Hepatocyte (in vitro differentiated cells): ENCODE results near the gene HCLS1. TPM values are rescaled to one million over a fixed set of nuclear protein-coding genes. Genes with fewer than 3 reads are reported as not detected.

Experiments
- DNase-seq: peaks from one replicate; pipeline ENCODE4 v3.0.0-alpha.2; 2016; ENCODE audit warnings: low spot score
- H2AFZ ChIP-seq: fragments of 200-600 bp; sonication (generic); 2 replicates; pipeline ENCODE4 v1.6.0; 2016; ENCODE audit warnings: antibody characterized with exemption, mild to moderate bottlenecking
- H3K27ac ChIP-seq: fragments of 200-600 bp; sonication (generic); 2 replicates; pipeline ENCODE4 v1.5.1; 2016; ENCODE audit warnings: mild to moderate bottlenecking
- H3K27me3 ChIP-seq: fragments of 200-600 bp; sonication (generic); 2 replicates; pipeline ENCODE4 v1.6.1; 2016
- H3K36me3 ChIP-seq: fragments of 200-600 bp; sonication (generic); replicated peaks from 2 replicates; pipeline ENCODE4 v1.5.1; 2016; ENCODE audit warnings: low read depth; ENCODE audit not compliant: insufficient read depth
- H3K4me1 ChIP-seq: fragments of 200-600 bp; sonication (generic); 2 replicates; pipeline ENCODE4 v1.5.1; 2016; ENCODE audit warnings: mild to moderate bottlenecking, moderate library complexity; ENCODE audit not compliant: insufficient read depth
- H3K4me2 ChIP-seq: fragments of 200-600 bp; sonication (generic); 2 replicates; pipeline ENCODE4 v1.6.0; 2016
- H3K4me3 ChIP-seq: fragments of 200-600 bp; sonication (generic); 2 replicates; pipeline ENCODE4 v1.5.1; 2016; ENCODE audit warnings: mild to moderate bottlenecking
- H3K79me2 ChIP-seq: fragments of 200-600 bp; sonication (generic); 2 replicates; pipeline ENCODE4 v1.6.0; 2017; ENCODE audit warnings: mild to moderate bottlenecking
- H3K9me2 ChIP-seq: fragments of 200-600 bp; sonication (generic); replicated peaks from 2 replicates; pipeline ENCODE4 v1.6.0; 2017; ENCODE audit warnings: mild to moderate bottlenecking; ENCODE audit not compliant: insufficient read depth
- H3K9me3 ChIP-seq: fragments of 200-600 bp; sonication (generic); 2 replicates; pipeline ENCODE4 v1.5.1; 2016; ENCODE audit warnings: low read depth, mild to moderate bottlenecking
- H4K20me1 ChIP-seq: fragments of 200-600 bp; sonication (generic); 2 replicates; pipeline ENCODE4 v1.6.0; 2016; ENCODE audit warnings: mild to moderate bottlenecking; ENCODE audit not compliant: insufficient read depth, poor library complexity, severe bottlenecking
- EZH2 ChIP-seq: fragments of 200-600 bp; sonication (generic); IDR thresholded peaks from 2 replicates; pipeline ENCODE4 v1.6.1; 2016; ENCODE audit warnings: antibody characterized with exemption, mild to moderate bottlenecking, borderline replicate concordance
- EZH2phosphoT487 ChIP-seq: fragments of 200-600 bp; sonication (generic); IDR thresholded peaks from one replicate; pipeline ENCODE4 v1.6.1; 2018; ENCODE audit warnings: antibody characterized with exemption, mild to moderate bottlenecking, low read depth, moderate library complexity; ENCODE audit not compliant: unreplicated experiment, severe bottlenecking
- WGBS: methylation state at CpG from one replicate; pipeline ENCODE4 v1.1.6; 2016; ENCODE audit warnings: low lambda C conversion rate; ENCODE audit errors: missing lambda C conversion rate; 5-methylcytosine and 5-hydroxymethylcytosine counted together
- polyA plus RNA-seq: library from polyadenylated mRNA; unstranded; fragments of >200 nt; fragmentation: Nextera tagmentation; extraction: Ambion mirVana; gene quantifications from 2 replicates; pipeline ENCODE4 v1.2.1, GENCODE V29; 2016
- total RNA-seq: library from RNA; depleted of rRNA; stranded (reverse); fragments of >200 nt; gene quantifications from 2 replicates; pipeline ENCODE4 v1.2.3, GENCODE V29; 2014
- TF ChIP-seq, protein P1 (sequence below): fragments of 200-600 bp; sonication (generic); IDR thresholded peaks from 2 replicates; pipeline ENCODE4 v1.5.1; 2016; ENCODE audit warnings: antibody characterized with exemption, mild to moderate bottlenecking; ENCODE audit not compliant: poor library complexity

HCLS1 gene
- total and polyA plus RNA-seq, 2 experiments from 2014 or later: 1.3 TPM; not detected in 1

DNA sequence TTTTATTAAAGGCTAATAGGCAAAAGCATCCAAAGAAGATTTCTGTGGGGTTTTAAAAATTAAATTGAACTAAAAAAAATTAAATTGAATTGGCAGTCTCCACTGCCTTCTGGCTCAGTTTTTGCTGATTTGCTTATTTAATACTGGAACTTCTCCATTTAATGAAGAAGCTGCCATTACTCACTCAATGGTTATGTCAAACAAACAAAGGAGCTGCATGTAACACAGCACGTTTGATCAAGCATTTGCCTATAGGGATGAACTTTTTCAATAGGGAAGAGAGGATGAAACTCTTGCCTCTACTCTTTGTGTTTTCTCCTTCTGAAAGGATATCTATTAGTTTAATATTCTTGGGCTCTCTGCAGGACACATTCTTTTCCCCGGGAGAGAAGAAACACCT lies 4.8 kb upstream of the HCLS1 start:
- no peak overlapping the region for H3K4me3 ChIP-seq
- H3K9me2 ChIP-seq: no peaks in the 10 kb centered on the region
- TF ChIP-seq EZH2 (no peak), EZH2phosphoT487 (no peak)
- TF ChIP-seq, protein P1, sequence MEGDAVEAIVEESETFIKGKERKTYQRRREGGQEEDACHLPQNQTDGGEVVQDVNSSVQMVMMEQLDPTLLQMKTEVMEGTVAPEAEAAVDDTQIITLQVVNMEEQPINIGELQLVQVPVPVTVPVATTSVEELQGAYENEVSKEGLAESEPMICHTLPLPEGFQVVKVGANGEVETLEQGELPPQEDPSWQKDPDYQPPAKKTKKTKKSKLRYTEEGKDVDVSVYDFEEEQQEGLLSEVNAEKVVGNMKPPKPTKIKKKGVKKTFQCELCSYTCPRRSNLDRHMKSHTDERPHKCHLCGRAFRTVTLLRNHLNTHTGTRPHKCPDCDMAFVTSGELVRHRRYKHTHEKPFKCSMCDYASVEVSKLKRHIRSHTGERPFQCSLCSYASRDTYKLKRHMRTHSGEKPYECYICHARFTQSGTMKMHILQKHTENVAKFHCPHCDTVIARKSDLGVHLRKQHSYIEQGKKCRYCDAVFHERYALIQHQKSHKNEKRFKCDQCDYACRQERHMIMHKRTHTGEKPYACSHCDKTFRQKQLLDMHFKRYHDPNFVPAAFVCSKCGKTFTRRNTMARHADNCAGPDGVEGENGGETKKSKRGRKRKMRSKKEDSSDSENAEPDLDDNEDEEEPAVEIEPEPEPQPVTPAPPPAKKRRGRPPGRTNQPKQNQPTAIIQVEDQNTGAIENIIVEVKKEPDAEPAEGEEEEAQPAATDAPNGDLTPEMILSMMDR: no peak
- H3K36me3 ChIP-seq: peaks cover 4% of the 10 kb centered on the region
- no peak for DNase-seq
- H3K9me3 ChIP-seq: no peaks in the 10 kb centered on the region
- no peaks in the 10 kb centered on the region for H3K27me3 ChIP-seq
- no peaks in the 10 kb centered on the region for H4K20me1 ChIP-seq
- no peaks in the 10 kb centered on the region for H3K4me1 ChIP-seq
- H3K27ac ChIP-seq: no peak overlapping the region
- H3K79me2 ChIP-seq: no peaks in the 10 kb centered on the region
- H3K4me2 ChIP-seq: no peak overlapping the region
- WGBS: 93% methylated on average over 2 of the region's 2 CpGs
- H2AFZ ChIP-seq: no peak overlapping the region

DNA sequence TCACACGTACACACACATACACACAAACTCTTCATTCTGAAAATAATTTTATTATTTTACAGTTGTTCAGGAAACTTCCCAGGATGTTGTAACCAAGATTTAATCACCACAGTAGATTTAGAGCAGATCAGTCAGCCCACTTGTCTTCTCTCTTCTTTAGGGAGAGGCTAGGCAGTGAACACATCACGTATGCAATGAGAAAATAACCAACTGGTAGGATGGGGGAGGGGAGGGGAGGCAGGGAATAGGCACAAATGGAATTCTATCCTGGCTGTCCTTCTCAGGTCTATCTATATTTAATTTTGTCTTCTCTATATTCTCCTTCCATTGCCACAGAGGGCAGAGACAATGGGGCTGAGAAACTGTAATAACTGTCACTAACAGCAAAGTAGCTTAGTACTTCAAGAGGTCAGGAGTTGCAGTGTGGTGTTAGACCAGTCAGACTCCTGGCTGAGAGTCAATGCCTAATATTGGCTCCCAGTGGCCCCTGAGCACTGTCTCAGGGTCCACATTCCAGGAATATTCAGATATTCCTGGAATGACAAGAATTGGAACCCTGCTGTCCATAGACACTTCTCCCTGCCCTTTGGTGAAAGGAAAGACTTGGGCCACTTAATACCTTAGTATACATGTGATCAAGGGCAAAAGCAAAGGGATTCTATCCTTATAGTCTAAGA lies 2.6 kb upstream of the HCLS1 start:
- no peak for DNase-seq
- H3K4me3 ChIP-seq: no peak overlapping the region
- no peaks in the 10 kb centered on the region for H4K20me1 ChIP-seq
- H3K4me1 ChIP-seq: no peaks in the 10 kb centered on the region
- WGBS: 85% methylated on average over 2 of the region's 2 CpGs
- no peak overlapping the region for H3K4me2 ChIP-seq
- H2AFZ ChIP-seq: no peak overlapping the region
- H3K27me3 ChIP-seq: no peaks in the 10 kb centered on the region
- no peak overlapping the region for H3K27ac ChIP-seq
- H3K36me3 ChIP-seq: peaks cover 4% of the 10 kb centered on the region
- TF ChIP-seq EZH2phosphoT487 (no peak), EZH2 (no peak)
- TF ChIP-seq, protein P1: no peak
- H3K79me2 ChIP-seq: no peaks in the 10 kb centered on the region
- H3K9me3 ChIP-seq: no peaks in the 10 kb centered on the region
- no peaks in the 10 kb centered on the region for H3K9me2 ChIP-seq

DNA sequence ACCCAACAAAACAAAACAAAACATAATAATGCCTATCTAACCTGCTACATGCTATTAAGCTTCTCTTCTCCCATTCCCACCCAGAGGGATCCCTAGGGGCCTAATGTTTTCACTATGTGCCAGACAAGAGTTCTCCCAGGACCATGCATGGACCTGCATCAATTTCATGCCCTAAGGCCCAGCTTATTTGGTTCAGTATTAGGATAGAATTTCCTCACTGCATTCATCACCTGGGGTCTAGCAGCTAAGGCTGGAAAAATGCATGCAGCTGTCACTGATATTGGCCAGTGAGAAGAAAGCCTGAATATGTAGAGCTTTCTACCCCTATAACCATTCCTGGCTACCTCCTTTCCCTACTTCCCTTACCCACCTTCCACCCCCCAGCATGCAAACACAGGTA lies 2.0 kb upstream of the HCLS1 start:
- Histone ChIP-seq H3K4me2 (no peak overlapping the region), H3K36me3 (peaks cover 4% of the 10 kb centered on the region), H3K79me2 (no peaks in the 10 kb centered on the region), H3K4me1 (no peaks in the 10 kb centered on the region), H3K9me2 (no peaks in the 10 kb centered on the region), H3K27ac (no peak overlapping the region), H4K20me1 (no peaks in the 10 kb centered on the region), H2AFZ (no peak overlapping the region), H3K27me3 (no peaks in the 10 kb centered on the region), H3K9me3 (no peaks in the 10 kb centered on the region), H3K4me3 (no peak overlapping the region)
- TF ChIP-seq EZH2phosphoT487 (no peak), EZH2 (no peak)
- TF ChIP-seq, protein P1: no peak
- DNase-seq: no peak

DNA sequence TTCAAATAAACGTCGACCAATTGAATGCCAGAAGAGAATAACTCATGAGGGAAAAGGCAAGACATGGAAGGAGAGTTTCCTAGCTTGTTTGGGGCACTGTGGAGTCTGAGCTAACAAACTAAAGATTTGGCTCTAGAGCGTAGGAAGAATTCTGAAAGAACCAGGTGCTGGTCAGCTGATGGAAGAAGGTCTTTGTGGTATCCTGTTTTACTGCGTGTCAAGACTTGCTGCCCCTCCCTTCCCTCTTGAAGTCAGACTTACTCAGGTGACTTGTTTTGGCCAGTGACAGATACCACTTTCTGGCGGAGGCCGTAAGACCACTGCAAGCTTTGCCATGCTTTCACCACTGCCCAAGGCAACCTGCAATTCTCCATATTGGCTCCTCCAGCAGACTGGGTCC lies 673 bp upstream of the HCLS1 start:
- Histone ChIP-seq H3K4me2 (no peak overlapping the region), H3K79me2 (no peaks in the 10 kb centered on the region), H2AFZ (no peak overlapping the region), H3K27ac (no peak overlapping the region), H3K4me3 (no peak overlapping the region), H3K4me1 (no peaks in the 10 kb centered on the region), H3K9me2 (no peaks in the 10 kb centered on the region), H3K9me3 (no peaks in the 10 kb centered on the region), H3K36me3 (peaks cover 4% of the 10 kb centered on the region), H4K20me1 (no peaks in the 10 kb centered on the region), H3K27me3 (no peaks in the 10 kb centered on the region)
- no peak for DNase-seq
- WGBS: 96% methylated on average over 6 of the region's 6 CpGs
- TF ChIP-seq EZH2 (no peak), EZH2phosphoT487 (no peak)
- TF ChIP-seq, protein P1: no peak
